SK-N-SH (cell line): ENCODE measurements around the gene WHAMM. TPM values are rescaled to one million over a fixed set of nuclear protein-coding genes. Genes with fewer than 3 reads are reported as not detected.

ENCODE experiments used
- CTCF ChIA-PET: fragments of 300-600, 350-600 bp; formaldehyde crosslinking; extraction: SDS; loops from one replicate; lab custom pipeline; 2021; lab: Yijun Ruan, JAX
- POLR2A ChIA-PET: fragments of 350-600 bp; sonication (Branson Sonifier 250); formaldehyde crosslinking; extraction: SDS; loops from one replicate; lab custom pipeline; 2020; ENCODE audit warnings: antibody characterized with exemption, inconsistent platforms; lab: Yijun Ruan, JAX
- DNase-seq: peaks from one replicate; pipeline ENCODE4 v3.0.0; 2012
- H2AFZ ChIP-seq: fragments of 200-600 bp; sonication (generic); 2 replicates; pipeline ENCODE4 v1.8.1; 2016; ENCODE audit warnings: antibody characterized with exemption, mild to moderate bottlenecking, low read depth
- H3F3A ChIP-seq: fragments of 200-600 bp; sonication (generic); replicated peaks from 2 replicates; pipeline ENCODE3; 2016; ENCODE audit warnings: antibody characterized with exemption, mild to moderate bottlenecking; ENCODE audit not compliant: insufficient read depth
- H3K27ac ChIP-seq, 2 experiments: fragments of 200-500 bp in 1 of 2; fragments of 200-600 bp in 1 of 2; sonication (Bioruptor generic) in 1 of 2; sonication (generic), shearing (Covaris generic) in 1 of 2; 2 replicates each; pipeline versions ENCODE4 v1.5.1 to v1.6.1; 2014 to 2016; ENCODE audit warnings: low read depth in 2 of 2, inconsistent platforms in 1 of 2, low read length in 1 of 2, mild to moderate bottlenecking in 1 of 2, mixed read lengths in 1 of 2
- H3K27me3 ChIP-seq: fragments of 200-600 bp; sonication (generic), shearing (Covaris generic); 2 replicates; pipeline ENCODE4 v1.6.1; 2016; ENCODE audit warnings: mixed run types; ENCODE audit not compliant: insufficient read depth
- H3K36me3 ChIP-seq, 2 experiments: fragments of 200-500 bp in 1 of 2; fragments of 200-600 bp in 1 of 2; sonication (Bioruptor generic) in 1 of 2; sonication (generic) in 1 of 2; replicated peaks in 1 of 2; 2 replicates each; pipeline versions ENCODE3 to v1.5.1; 2014 to 2016; ENCODE audit warnings: low read length in 1 of 2, mild to moderate bottlenecking in 1 of 2; ENCODE audit not compliant: insufficient read depth in 2 of 2, control insufficient read depth in 1 of 2
- H3K4me1 ChIP-seq, 2 experiments: fragments of 200-500 bp in 1 of 2; fragments of 200-600 bp in 1 of 2; sonication (Bioruptor generic) in 1 of 2; sonication (generic), shearing (Covaris generic) in 1 of 2; 2 replicates each; pipeline versions ENCODE4 v1.5.1 to v1.6.1; 2014 to 2016; ENCODE audit warnings: low read depth in 1 of 2, low read length in 1 of 2, mixed run types in 1 of 2; ENCODE audit not compliant: insufficient read depth in 2 of 2, control insufficient read depth in 1 of 2
- H3K4me2 ChIP-seq: fragments of 200-600 bp; sonication (generic), shearing (Covaris generic); 2 replicates; pipeline ENCODE4 v1.6.1; 2017; ENCODE audit warnings: mixed run types
- H3K4me3 ChIP-seq, 2 experiments: fragments of 200-500 bp in 1 of 2; fragments of 200-600 bp in 1 of 2; sonication (Bioruptor generic) in 1 of 2; sonication (generic), shearing (Covaris generic) in 1 of 2; 2 replicates each; pipeline versions ENCODE4 v1.5.1 to v1.8.1; 2014 to 2016; ENCODE audit warnings: low read depth in 2 of 2, inconsistent platforms in 1 of 2, low read length in 1 of 2, mild to moderate bottlenecking in 1 of 2, mixed read lengths in 1 of 2, moderate library complexity in 1 of 2
- H3K79me2 ChIP-seq: fragments of 200-600 bp; sonication (generic); 2 replicates; pipeline ENCODE4 v1.8.1; 2017; ENCODE audit warnings: mild to moderate bottlenecking; ENCODE audit not compliant: insufficient read depth
- H3K9ac ChIP-seq: fragments of 200-600 bp; sonication (generic); 2 replicates; pipeline ENCODE4 v1.6.1; 2017; ENCODE audit warnings: mixed run types
- H3K9me2 ChIP-seq: fragments of 200-600 bp; sonication (generic); 2 replicates; pipeline ENCODE4 v1.6.1; 2017; ENCODE audit warnings: mixed run types
- H3K9me3 ChIP-seq: fragments of 200-600 bp; sonication (generic); 2 replicates; pipeline ENCODE4 v1.6.1; 2017; ENCODE audit warnings: mixed run types, mild to moderate bottlenecking, moderate library complexity
- H4K20me1 ChIP-seq: fragments of 200-600 bp; sonication (generic); 2 replicates; pipeline ENCODE4 v1.6.1; 2017; ENCODE audit warnings: mild to moderate bottlenecking, mixed run types; ENCODE audit not compliant: insufficient read depth
- CTCF ChIP-seq: fragments of 200-600 bp; sonication (generic); IDR thresholded peaks from 2 replicates; pipeline ENCODE4 v1.6.1; 2017; ENCODE audit warnings: antibody characterized with exemption, mild to moderate bottlenecking, moderate library complexity
- ELF1 ChIP-seq: IDR thresholded peaks from 2 replicates; pipeline ENCODE4 v1.4.0; 2012
- IRF3 ChIP-seq: fragments of 150-350 bp; IDR thresholded peaks from 2 replicates; pipeline ENCODE4 v1.6.1; 2016; ENCODE audit warnings: mild to moderate bottlenecking, low read depth, low read length
- MAX ChIP-seq: IDR thresholded peaks from 2 replicates; pipeline ENCODE4 v1.4.0; 2012; ENCODE audit warnings: low read depth
- POLR2AphosphoS5 ChIP-seq: IDR thresholded peaks from 2 replicates; pipeline ENCODE4 v1.6.1; 2012; ENCODE audit warnings: low read depth, low read length
- REST ChIP-seq: IDR thresholded peaks from 2 replicates; pipeline ENCODE4 v1.6.1; 2012; ENCODE audit warnings: mild to moderate bottlenecking, low read depth, low read length, moderate library complexity
- RFX5 ChIP-seq: IDR thresholded peaks from 2 replicates; pipeline ENCODE4 v1.6.1; 2012; ENCODE audit warnings: mild to moderate bottlenecking, improper control_type of control experiment, low read length
- RXRA ChIP-seq: IDR thresholded peaks from 2 replicates; pipeline ENCODE4 v1.4.0; 2012; ENCODE audit warnings: low read depth, mild to moderate bottlenecking, borderline replicate concordance
- SIN3A ChIP-seq: IDR thresholded peaks from 2 replicates; pipeline ENCODE4 v1.6.1; 2012; ENCODE audit warnings: low read depth, mild to moderate bottlenecking, low read length, moderate library complexity, borderline replicate concordance
- TCF12 ChIP-seq: IDR thresholded peaks from 2 replicates; pipeline ENCODE4 v1.4.0; 2012
- TEAD4 ChIP-seq: IDR thresholded peaks from 2 replicates; pipeline ENCODE4 v1.4.0; 2012; ENCODE audit warnings: mild to moderate bottlenecking, borderline replicate concordance; ENCODE audit not compliant: insufficient read depth
- USF1 ChIP-seq: IDR thresholded peaks from 2 replicates; pipeline ENCODE4 v1.4.0; 2012; ENCODE audit warnings: low read depth, borderline replicate concordance
- USF2 ChIP-seq: fragments of 150-350 bp; IDR thresholded peaks from 2 replicates; pipeline ENCODE4 v1.6.1; 2017; ENCODE audit warnings: antibody characterized with exemption, low read length, low read depth, borderline replicate concordance
- WGBS: methylation state at CpG from one replicate; pipeline ENCODE4 v1.1.6; 2017; ENCODE audit warnings: low lambda C conversion rate; 5-methylcytosine and 5-hydroxymethylcytosine counted together
- polyA plus RNA-seq, 3 experiments: library from polyadenylated mRNA; depleted of rRNA; stranded (reverse); fragments of >200 nt; gene quantifications; 2 replicates each; pipeline ENCODE4 v1.2.3, GENCODE V29; 2012

Gene WHAMM
- polyA plus RNA-seq, 1 of the 3 experiments (the other 2 are of a cell fraction): 2.3 TPM

GRCh38 chr15:82809308-82810060 is at the start of gene WHAMM (continued):
- TF ChIP-seq REST (no peak), CTCF (peak; percentile 28), RXRA (no peak), MAX (peak; percentile 48; the same call in 1 of the 2 replicates), POLR2AphosphoS5 (peak; percentile 69; the same call in 1 of the 2 replicates), IRF3 (peak; percentile 80), SIN3A (peak; percentile 76; the same call in 1 of the 2 replicates)

DNA sequence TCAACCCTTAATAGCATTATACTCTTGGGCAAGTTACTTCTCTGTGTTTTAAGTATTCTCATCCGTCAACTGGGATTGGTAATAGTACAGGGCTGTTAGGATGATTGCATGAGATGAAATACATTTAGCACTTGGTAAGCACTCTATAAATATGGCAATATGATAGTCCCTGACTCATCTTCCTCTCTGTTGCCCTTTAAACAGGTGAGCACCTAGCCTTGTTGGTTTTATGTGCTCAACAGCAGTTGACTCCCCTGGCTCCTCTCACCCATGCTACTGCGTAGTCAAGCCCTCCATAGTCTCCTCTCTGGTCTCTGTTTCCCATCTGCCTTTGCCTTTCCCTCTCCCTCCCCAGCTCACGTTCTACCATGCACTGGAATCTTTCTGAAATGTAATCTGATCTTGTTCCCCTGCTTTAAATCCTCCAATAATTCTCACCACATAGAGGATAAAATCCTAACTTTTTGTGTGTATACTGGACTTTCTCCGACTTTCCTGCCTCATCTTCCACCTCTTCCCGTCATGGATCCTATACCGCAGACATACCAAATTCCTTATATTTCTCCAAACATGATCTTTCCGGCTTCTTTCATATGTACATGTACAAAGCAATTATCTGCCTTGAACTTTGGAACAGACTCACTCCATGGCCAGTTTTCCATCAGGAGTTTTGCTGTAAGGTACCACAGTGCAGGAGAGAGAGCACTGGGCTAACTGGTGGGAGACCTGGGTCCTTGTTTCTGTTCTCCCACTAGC is 45.9 kb upstream of the WHAMM start:
- Histone ChIP-seq H3K9me2 (no peaks in the 10 kb centered on the region), H3K4me3 (no peak overlapping the region), H2AFZ (no peak overlapping the region), H3K4me2 (no peak overlapping the region), H3K36me3 (peaks cover 9 to 33% of the 10 kb centered on the region in 2 experiments), H3K27ac (no peak overlapping the region), H3K79me2 (peaks cover 7% of the 10 kb centered on the region; the same call in 1 of the 2 replicates), H4K20me1 (no peaks in the 10 kb centered on the region), H3K9me3 (no peaks in the 10 kb centered on the region), H3K27me3 (no peaks in the 10 kb centered on the region), H3K9ac (no peak overlapping the region), H3K4me1 (no peaks in the 10 kb centered on the region), H3F3A (no peaks in the 10 kb centered on the region)
- 92% methylated on average over 7 of the region's 7 CpGs for WGBS
- POLR2A ChIA-PET: no interaction called here
- CTCF ChIA-PET: interaction anchor here (1.0 kb wide), 1 partner anchor 11 kb away, joined by 3 read pairs; no protein-coding TSS in a partner anchor
- no peak for DNase-seq
- TF ChIP-seq RFX5: no peak
- TF ChIP-seq USF1: no peak
- TF ChIP-seq TCF12: no peak
- no peak for TF ChIP-seq TEAD4
- no peak for TF ChIP-seq USF2
- TF ChIP-seq IRF3: no peak
- no peak for TF ChIP-seq REST
- TF ChIP-seq ELF1: no peak
